Astrocyte (in vitro differentiated cells and primary cell): ENCODE measurements around the gene ADSS1.

ENCODE experiments used
- EZH2 ChIP-seq: IDR thresholded peaks from 2 replicates; pipeline ENCODE4 v1.6.1; 2012; ENCODE audit warnings: mild to moderate bottlenecking, low read length, inconsistent platforms; ENCODE audit not compliant: insufficient read depth
- TF ChIP-seq, protein P1 (sequence below): IDR thresholded peaks from 2 replicates; pipeline ENCODE4 v1.5.1; 2011; ENCODE audit warnings: low read depth, mild to moderate bottlenecking, inconsistent platforms, low read length, moderate library complexity; ENCODE audit not compliant: insufficient read depth

GRCh38 chr14:104741803-104742251 lies 17.8 kb downstream of the ADSS1 start:
- TF ChIP-seq, protein P1, sequence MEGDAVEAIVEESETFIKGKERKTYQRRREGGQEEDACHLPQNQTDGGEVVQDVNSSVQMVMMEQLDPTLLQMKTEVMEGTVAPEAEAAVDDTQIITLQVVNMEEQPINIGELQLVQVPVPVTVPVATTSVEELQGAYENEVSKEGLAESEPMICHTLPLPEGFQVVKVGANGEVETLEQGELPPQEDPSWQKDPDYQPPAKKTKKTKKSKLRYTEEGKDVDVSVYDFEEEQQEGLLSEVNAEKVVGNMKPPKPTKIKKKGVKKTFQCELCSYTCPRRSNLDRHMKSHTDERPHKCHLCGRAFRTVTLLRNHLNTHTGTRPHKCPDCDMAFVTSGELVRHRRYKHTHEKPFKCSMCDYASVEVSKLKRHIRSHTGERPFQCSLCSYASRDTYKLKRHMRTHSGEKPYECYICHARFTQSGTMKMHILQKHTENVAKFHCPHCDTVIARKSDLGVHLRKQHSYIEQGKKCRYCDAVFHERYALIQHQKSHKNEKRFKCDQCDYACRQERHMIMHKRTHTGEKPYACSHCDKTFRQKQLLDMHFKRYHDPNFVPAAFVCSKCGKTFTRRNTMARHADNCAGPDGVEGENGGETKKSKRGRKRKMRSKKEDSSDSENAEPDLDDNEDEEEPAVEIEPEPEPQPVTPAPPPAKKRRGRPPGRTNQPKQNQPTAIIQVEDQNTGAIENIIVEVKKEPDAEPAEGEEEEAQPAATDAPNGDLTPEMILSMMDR, result no peak
- TF ChIP-seq EZH2, result no peak
